ENCODE measurements around the gene TFR2. TPM values are rescaled to one million over a fixed set of nuclear protein-coding genes. Genes with fewer than 3 reads are reported as not detected.

TFR2 gene
- total and polyA plus RNA-seq, 2 of the 13 experiments (the other 11 are each of a cell fraction or from before 2014, with no cell fraction given): 36.9 to 64.2 TPM

GRCh38 chr7:100641463-100641859, at the start of gene TFR2 (continued):
- TF ChIP-seq ZNF496 (CRISPR knock-in tag; IDR thresholded peaks at IDR 0.05; ENCODE audit: insufficient replicate concordance) (no peak), NR0B2 (CRISPR knock-in tag; IDR thresholded peaks at IDR 0.05) (no peak), ZNF589 (CRISPR knock-in tag; conservative IDR thresholded peaks at IDR 0.05) (no peak), KMT2A (CRISPR knock-in tag; IDR thresholded peaks at IDR 0.05) (no peak), HNF4G (IDR thresholded peaks at IDR 0.05; ENCODE audit: borderline replicate concordance, low read depth, low read length) (peak; percentile 95), HNF4G (CRISPR knock-in tag; IDR thresholded peaks at IDR 0.05; ENCODE audit: borderline replicate concordance, low read depth) (peak; percentile 89), POLR2G (IDR thresholded peaks at IDR 0.05; ENCODE audit: low read depth, low read length) (no peak), MEIS2 (CRISPR knock-in tag; IDR thresholded peaks at IDR 0.05) (peak; percentile 38; the same call in 1 of the 2 replicates), ZNF205 (CRISPR knock-in tag; IDR thresholded peaks at IDR 0.05) (0 out of 2 replicates have a peak, but pooled peaks have one; percentile 19), KLF13 (CRISPR knock-in tag; IDR thresholded peaks at IDR 0.05) (no peak), ZNF224 (CRISPR knock-in tag; IDR thresholded peaks at IDR 0.05) (no peak), ZKSCAN8 (CRISPR knock-in tag; IDR thresholded peaks at IDR 0.05; ENCODE audit: borderline replicate concordance) (no peak), RFX1 (IDR thresholded peaks at IDR 0.05) (no peak), SAFB2 (CRISPR knock-in tag; IDR thresholded peaks at IDR 0.05; ENCODE audit: borderline replicate concordance, low read depth) (no peak), FOXA3 (CRISPR knock-in tag; IDR thresholded peaks at IDR 0.05) (peak; percentile 37), ZNF775 (CRISPR knock-in tag; IDR thresholded peaks at IDR 0.05; ENCODE audit: borderline replicate concordance) (no peak), KLF16 (CRISPR knock-in tag; IDR thresholded peaks at IDR 0.05) (peak in 1 of 2 experiments; percentile 74; a peak in 1 of 4 replicates), THAP9 (CRISPR knock-in tag; IDR thresholded peaks at IDR 0.05; ENCODE audit: borderline replicate concordance) (no peak), ZNF281 (CRISPR knock-in tag; IDR thresholded peaks at IDR 0.05; ENCODE audit: borderline replicate concordance) (peak; percentile 95), KDM6A (CRISPR knock-in tag; IDR thresholded peaks at IDR 0.05; ENCODE audit: low read depth) (peak; percentile 90), CBFB (CRISPR knock-in tag; IDR thresholded peaks at IDR 0.05) (no peak), ZNF879 (CRISPR knock-in tag; IDR thresholded peaks at IDR 0.05) (no peak), ZNF557 (CRISPR knock-in tag; IDR thresholded peaks at IDR 0.05) (no peak), MLX (CRISPR knock-in tag; IDR thresholded peaks at IDR 0.05) (peak; percentile 55; the same call in 1 of the 2 replicates), ZNF569 (CRISPR knock-in tag; IDR thresholded peaks at IDR 0.05; ENCODE audit: borderline replicate concordance) (no peak), SMAD9 (CRISPR knock-in tag; IDR thresholded peaks at IDR 0.05) (no peak), ZNF20 (CRISPR knock-in tag; IDR thresholded peaks at IDR 0.05) (no peak)
